ENCODE measurements around the gene FKBP6. TPM values are rescaled to one million over a fixed set of nuclear protein-coding genes. Genes with fewer than 3 reads are reported as not detected.

FKBP6 gene
- polyA plus RNA-seq, 1 donor from 2014 or later, result not detected

- no peak overlapping the region for H3K27ac ChIP-seq (ENCODE audit: low read length)
- H2AFZ ChIP-seq (ENCODE audit: low read depth, low read length), result no peak overlapping the region
- no peak overlapping the region for H3K4me2 ChIP-seq (ENCODE audit: low read length)
- H3K9me3 ChIP-seq (ENCODE audit: low read length), result no peaks in the 10 kb centered on the region
- H3F3A ChIP-seq (ENCODE audit: insufficient read depth, low read length, poor library complexity, severe bottlenecking), result no peaks in the 10 kb centered on the region
- no peak for TF ChIP-seq REST (IDR thresholded peaks at IDR 0.05; ENCODE audit: borderline replicate concordance)
- TF ChIP-seq EZH2 (IDR thresholded peaks at IDR 0.05; ENCODE audit: borderline replicate concordance, insufficient read depth, low read length, poor library complexity, severe bottlenecking), result no peak
- TF ChIP-seq RAD21 (conservative IDR thresholded peaks at IDR 0.05), result no peak
- TF ChIP-seq SMC3 (conservative IDR thresholded peaks at IDR 0.05; ENCODE audit: poor library complexity), result no peak
- TF ChIP-seq EP300 (conservative IDR thresholded peaks at IDR 0.05; ENCODE audit: poor library complexity, severe bottlenecking), result no peak
- no peak for TF ChIP-seq CTCF (IDR thresholded peaks at IDR 0.05; ENCODE audit: poor library complexity, severe bottlenecking)
- no peak for TF ChIP-seq MXI1 (conservative IDR thresholded peaks at IDR 0.05; ENCODE audit: poor library complexity, severe bottlenecking)
- no peak for TF ChIP-seq POLR2AphosphoS5 (IDR thresholded peaks at IDR 0.05)
- TF ChIP-seq TAF1 (IDR thresholded peaks at IDR 0.05; ENCODE audit: low read depth), result no peak
- H3K9ac ChIP-seq (ENCODE audit: low read length), result no peak overlapping the region
- H3K79me2 ChIP-seq (replicated peaks; ENCODE audit: insufficient read depth, low read length), result no peaks in the 10 kb centered on the region
- H3K27me3 ChIP-seq (ENCODE audit: insufficient read depth, low read depth, low read length), result no peaks in the 10 kb centered on the region
- H3K36me3 ChIP-seq (ENCODE audit: insufficient read depth, low read length), result no peaks in the 10 kb centered on the region
- no peaks in the 10 kb centered on the region for H4K20me1 ChIP-seq (ENCODE audit: insufficient read depth)
- H3K9me2 ChIP-seq (ENCODE audit: insufficient read depth, low read length), result no peaks in the 10 kb centered on the region
- H3K4me3 ChIP-seq (ENCODE audit: low read length), result no peak overlapping the region
Observed at GRCh38 chr7:73356159-73356558, 28.2 kb downstream of the FKBP6 start.

- H3K27me3 ChIP-seq (ENCODE audit: insufficient read depth, low read depth, low read length), result no peaks in the 10 kb centered on the region
- H2AFZ ChIP-seq (ENCODE audit: low read depth, low read length), result no peak overlapping the region
- H3K27ac ChIP-seq (ENCODE audit: low read length), result no peak overlapping the region
- no peaks in the 10 kb centered on the region for H3F3A ChIP-seq (ENCODE audit: insufficient read depth, low read length, poor library complexity, severe bottlenecking)
- TF ChIP-seq MXI1 (conservative IDR thresholded peaks at IDR 0.05; ENCODE audit: poor library complexity, severe bottlenecking), result no peak
- no peak for TF ChIP-seq POLR2AphosphoS5 (IDR thresholded peaks at IDR 0.05)
- no peak for TF ChIP-seq RAD21 (conservative IDR thresholded peaks at IDR 0.05)
- no peak for TF ChIP-seq SMC3 (conservative IDR thresholded peaks at IDR 0.05; ENCODE audit: poor library complexity)
- no peak for TF ChIP-seq EP300 (conservative IDR thresholded peaks at IDR 0.05; ENCODE audit: poor library complexity, severe bottlenecking)
- TF ChIP-seq TAF1 (IDR thresholded peaks at IDR 0.05; ENCODE audit: low read depth), result no peak
- TF ChIP-seq REST (IDR thresholded peaks at IDR 0.05; ENCODE audit: borderline replicate concordance), result no peak
- no peak for TF ChIP-seq EZH2 (IDR thresholded peaks at IDR 0.05; ENCODE audit: borderline replicate concordance, insufficient read depth, low read length, poor library complexity, severe bottlenecking)
- TF ChIP-seq CTCF (IDR thresholded peaks at IDR 0.05; ENCODE audit: poor library complexity, severe bottlenecking), result no peak
- no peaks in the 10 kb centered on the region for H3K9me2 ChIP-seq (ENCODE audit: insufficient read depth, low read length)
- no peaks in the 10 kb centered on the region for H4K20me1 ChIP-seq (ENCODE audit: insufficient read depth)
- H3K4me2 ChIP-seq (ENCODE audit: low read length), result no peak overlapping the region
- no peaks in the 10 kb centered on the region for H3K9me3 ChIP-seq (ENCODE audit: low read length)
- no peak overlapping the region for H3K4me3 ChIP-seq (ENCODE audit: low read length)
- H3K36me3 ChIP-seq (ENCODE audit: insufficient read depth, low read length), result no peaks in the 10 kb centered on the region
- H3K79me2 ChIP-seq (replicated peaks; ENCODE audit: insufficient read depth, low read length), result no peaks in the 10 kb centered on the region
- H3K9ac ChIP-seq (ENCODE audit: low read length), result no peak overlapping the region
Observed at GRCh38 chr7:73358590-73359275, 30.8 kb downstream of the FKBP6 start.

All from neural cell (in vitro differentiated cells).